Inferior parietal cortex (tissue), 1 donor: ENCODE measurements around the gene PLA2G1B.
A peak's percentile ranks its signal among the peaks of the same experiment; 100 is the strongest.

Source experiments
- DNase-seq: peaks from one replicate; pipeline ENCODE4 v3.0.0-alpha.2; 2016; ENCODE audit errors: extremely low spot score

PLA2G1B gene

GRCh38 chr12:120324841-120325417, 2.6 kb downstream of the PLA2G1B start:
- DNase-seq: no peak

- no peak for DNase-seq
Observed at GRCh38 chr12:120323772-120324171, 3.8 kb downstream of the PLA2G1B start.

- no peak for DNase-seq
Observed at GRCh38 chr12:120321382-120322202, 6.0 kb downstream of the PLA2G1B start.

DNA sequence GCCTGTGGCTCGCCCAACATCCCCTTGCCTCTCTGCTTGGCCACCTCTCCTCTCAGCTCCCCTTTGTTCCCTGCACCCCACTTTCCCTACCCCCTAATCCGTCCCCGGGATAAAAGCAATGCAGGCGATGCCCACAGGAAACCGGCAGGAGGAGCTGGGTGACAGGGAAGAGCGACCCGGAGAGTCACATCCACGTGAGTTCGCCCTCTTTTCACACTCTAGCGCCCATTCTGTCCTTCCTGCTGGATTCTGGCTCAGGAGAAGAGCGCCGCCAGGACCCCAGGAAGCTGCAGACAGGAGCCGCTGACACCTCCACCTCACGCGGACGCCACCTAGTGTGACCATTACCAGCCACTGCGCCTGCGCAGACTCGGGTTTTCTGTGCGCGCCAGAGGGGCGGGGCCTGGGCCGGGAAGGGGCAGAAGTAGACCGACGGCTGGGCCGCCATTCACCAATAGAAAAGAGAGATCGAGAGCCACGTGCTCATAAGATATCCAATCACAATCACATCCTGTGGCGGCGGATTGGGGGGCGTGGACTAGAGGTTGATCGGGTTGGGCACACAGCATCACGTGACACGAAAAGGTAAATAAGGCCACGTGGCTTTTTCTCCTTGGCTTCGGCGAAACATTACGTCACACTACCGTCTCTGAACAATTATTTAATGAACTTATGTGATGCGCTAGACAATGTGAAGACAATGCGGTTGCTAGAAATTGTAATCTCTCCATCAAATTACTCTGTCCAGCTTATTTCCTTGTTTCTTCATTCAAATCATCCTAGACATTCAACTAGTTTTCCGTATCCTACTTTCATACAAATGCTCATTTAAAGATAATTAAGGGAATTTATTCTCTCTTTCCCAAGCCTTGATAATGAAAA, 10.1 kb downstream of the PLA2G1B start:
- DNase-seq: peak; percentile 99

DNA sequence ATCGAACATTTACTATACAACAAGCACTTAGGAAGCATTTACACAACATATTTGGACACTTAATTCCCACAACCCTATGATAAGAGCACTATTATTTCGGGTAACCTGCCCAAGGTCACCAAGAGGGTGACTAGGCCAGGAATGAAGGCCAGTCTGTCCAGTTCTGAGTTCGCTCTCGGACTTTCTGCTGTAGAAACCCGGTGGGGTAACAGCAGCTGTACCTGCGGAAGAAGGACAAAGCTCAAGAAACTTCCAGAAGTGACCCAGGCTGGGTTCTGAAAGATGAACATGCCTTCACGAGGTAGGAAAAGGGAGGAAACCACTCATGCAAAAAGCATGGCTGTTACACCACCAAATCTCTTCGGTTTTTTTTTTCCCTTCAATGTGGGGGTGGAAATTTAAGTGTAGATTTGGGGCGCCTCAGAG, 10.8 kb downstream of the PLA2G1B start:
- peak; percentile 9 for DNase-seq

DNA sequence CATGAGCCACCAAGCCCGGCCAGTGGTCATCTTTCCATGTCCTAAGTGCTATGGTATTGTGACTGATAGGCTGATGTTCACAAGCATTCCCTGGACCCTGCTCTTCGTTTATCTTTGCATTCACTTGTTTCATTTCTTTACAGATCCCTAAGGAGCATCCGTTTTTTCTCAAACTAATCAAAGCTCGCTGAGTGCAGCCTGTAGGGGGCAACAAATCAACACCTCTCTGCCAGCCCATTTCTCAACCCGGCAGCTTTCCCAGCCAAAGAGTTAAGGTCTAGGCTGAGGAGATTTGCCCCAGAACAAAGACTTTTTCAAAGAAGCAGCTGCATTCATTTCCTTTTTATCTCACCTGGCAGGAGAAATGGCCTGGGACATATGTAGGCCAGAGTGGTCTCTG, 13.4 kb downstream of the PLA2G1B start:
- DNase-seq: no peak

DNA sequence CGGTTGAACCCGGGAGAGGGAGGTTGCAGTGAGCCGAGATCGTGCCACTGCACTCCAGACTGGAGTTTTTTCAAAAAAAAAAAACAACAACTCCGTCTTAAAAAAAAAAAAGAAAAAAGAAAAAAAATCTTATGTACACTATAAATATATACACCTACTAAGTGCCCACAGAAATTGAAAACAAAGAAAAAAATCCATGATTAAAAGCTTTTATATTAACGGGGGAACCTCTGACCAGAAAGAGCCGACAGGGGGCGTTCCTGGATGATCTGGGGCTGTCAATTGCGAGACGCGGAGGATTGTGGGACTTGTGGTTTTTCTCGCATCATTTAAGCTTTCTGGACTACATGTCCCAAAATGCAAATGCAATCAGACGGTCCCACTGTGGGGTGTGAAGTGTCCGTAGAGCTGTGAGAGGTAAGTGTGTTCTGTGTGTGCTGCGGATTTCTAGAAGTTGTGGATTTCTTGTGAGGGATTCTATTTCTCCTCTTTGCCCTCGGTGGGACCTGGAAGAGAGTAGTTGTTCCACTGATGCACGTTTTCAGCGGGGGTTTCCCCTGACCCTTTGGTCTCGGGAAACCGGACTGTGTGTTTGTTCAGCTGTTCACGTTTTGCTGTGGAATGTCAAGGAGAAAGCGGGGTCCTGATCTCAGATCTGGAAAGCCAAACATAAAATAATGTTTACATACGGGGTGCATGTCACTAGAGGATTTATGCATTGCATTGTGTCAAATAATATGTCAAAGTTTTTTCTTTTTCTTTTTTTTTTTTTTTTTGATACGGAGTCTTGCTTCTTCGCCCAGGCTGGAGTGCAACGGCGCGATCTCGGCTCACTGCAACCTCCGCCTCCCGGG, 25.4 kb downstream of the PLA2G1B start, which contains the start of gene SIRT4:
Gene SIRT4, plus strand, starts transcription at position 360 of the 854 bp plus-strand sequence. CDS start 1,241 bp downstream, outside the sequence.
- DNase-seq: peak; percentile 98

GRCh38 chr12:120292661-120293531, 34.7 kb downstream of the PLA2G1B start, which contains the start of gene RNU4-1:
RNU4-1 (minus strand) TSS chr12:120293237.
- DNase-seq: peak; percentile 88

GRCh38 chr12:120292411-120292660, 35.2 kb downstream of the PLA2G1B start:
- DNase-seq: no peak

DNA sequence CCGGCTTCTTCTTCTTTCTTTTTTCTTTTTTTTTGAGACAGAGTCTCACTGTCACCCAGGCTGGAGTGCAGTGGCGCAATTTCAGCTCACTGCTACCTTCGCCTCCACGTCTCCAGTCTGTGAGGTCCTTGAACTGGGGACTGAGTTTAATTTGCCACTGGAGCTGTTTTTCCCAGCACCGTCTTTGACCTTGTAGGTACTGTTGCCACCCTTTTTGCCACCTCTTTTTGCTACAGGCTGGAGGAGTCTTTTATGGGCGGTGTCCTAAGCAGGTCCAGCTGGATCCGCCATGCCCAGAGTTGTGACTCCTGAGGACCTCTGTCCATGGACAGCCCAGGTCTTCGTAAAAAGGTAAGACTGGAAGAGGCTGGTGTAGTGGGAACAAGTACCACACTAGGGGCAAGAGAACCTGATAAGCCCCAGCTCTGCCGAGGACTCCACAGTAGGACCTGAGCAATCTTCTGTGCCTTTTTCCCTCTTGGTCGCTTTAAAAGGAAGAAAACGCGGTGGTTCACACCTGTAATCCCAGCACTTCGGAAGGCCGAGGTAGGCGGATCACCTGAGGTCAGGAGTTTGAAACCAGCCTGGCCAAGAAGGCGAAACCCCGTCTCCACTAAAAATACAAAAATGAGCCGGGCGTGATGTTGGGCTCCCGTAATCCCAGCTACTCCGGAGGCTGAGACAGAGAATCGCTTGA, 36.8 kb downstream of the PLA2G1B start:
- DNase-seq: no peak

DNA sequence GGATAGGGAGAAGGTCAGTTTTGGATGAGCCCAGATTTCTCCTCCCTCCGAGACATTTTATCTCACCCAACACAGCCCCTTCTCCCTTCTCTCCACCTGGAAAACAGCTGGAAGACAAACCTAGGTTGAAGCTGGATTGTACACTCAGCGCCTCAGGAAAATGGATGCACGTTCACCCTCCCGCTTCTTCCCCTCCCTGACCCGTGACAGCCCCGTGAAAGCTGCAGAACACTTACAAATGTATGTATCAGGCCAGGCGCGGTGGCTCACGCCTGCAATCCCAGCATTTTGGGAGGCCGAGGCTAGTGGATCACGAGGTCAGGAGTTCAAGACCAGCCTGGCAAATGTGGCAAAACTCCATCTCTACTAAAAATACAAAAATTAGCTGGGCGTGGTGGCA, 40.1 kb downstream of the PLA2G1B start:
- DNase-seq: no peak

- DNase-seq: no peak
Observed at GRCh38 chr12:120286768-120287490, 40.6 kb downstream of the PLA2G1B start.

DNA sequence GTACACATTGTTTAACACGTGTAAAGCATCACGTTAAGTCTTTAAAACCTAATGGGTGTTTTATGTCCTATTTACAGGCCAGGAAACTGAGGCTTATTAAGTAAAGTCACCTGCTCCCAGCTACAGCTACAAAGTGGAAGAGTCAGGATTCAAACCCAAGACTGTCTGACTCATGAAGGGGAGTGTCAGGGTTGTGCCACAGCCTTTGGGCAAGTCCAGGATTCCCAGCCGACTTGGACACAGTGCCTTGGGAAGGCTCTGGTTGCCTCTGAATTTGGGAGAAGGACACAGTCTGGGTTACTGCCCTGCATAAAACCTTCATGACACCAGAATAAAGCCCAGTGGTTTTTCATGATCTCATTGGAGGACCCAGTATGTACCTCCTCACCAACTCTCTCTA, 43.2 kb downstream of the PLA2G1B start:
- DNase-seq: no peak

DNA sequence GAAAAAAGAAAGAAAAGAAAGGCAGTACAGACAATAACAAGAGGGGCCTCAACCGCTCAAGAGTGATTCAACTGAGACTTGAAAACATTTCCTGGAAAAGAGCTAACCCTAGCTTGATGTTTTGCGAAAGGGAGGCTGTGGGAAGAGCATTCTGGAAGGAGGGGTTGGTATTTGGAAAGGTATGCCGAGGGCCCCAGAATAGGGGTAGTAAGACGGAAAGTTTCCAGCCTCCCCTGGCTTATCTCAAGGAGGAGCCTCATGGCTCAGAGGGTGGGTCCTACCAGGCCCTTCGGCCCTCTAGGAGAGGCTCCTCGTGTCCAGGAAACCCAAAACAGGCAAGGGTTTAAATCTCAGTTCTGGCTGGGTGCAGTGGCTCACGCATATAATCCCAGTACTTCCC, 44.3 kb downstream of the PLA2G1B start:
- no peak for DNase-seq

- DNase-seq: no peak
Observed at GRCh38 chr12:120278137-120279069, 49.2 kb downstream of the PLA2G1B start.

GRCh38 chr12:120276734-120277133, 50.8 kb downstream of the PLA2G1B start:
- no peak for DNase-seq
